Neural progenitor cell (in vitro differentiated cells): Measurements from ENCODE around the gene RPE. TPM values are rescaled to one million over a fixed set of nuclear protein-coding genes. Genes with fewer than 3 reads are reported as not detected.
A peak's percentile ranks its signal among the peaks of the same experiment; 100 is the strongest.

ENCODE experiments used
- DNase-seq: peaks from one replicate; pipeline ENCODE4 v3.0.0-alpha.2; 2016; ENCODE audit warnings: low spot score
- H2AFZ ChIP-seq: fragments of 200-600 bp; sonication (generic); replicated peaks from 2 replicates; pipeline ENCODE4 v1.6.1; 2016; ENCODE audit warnings: antibody characterized with exemption
- H3F3A ChIP-seq: fragments of 200-600 bp; sonication (generic); 2 replicates; pipeline ENCODE4 v1.6.1; 2016; ENCODE audit warnings: antibody characterized with exemption, low read depth
- H3K27ac ChIP-seq: fragments of 200-600 bp; sonication (generic); 2 replicates; pipeline ENCODE4 v1.5.1; 2016; ENCODE audit warnings: mild to moderate bottlenecking
- H3K27me3 ChIP-seq: fragments of 200-600 bp; sonication (generic); 2 replicates; pipeline ENCODE4 v1.6.1; 2016; ENCODE audit warnings: mild to moderate bottlenecking, moderate library complexity
- H3K36me3 ChIP-seq: fragments of 200-600 bp; sonication (generic); 2 replicates; pipeline ENCODE4 v1.5.1; 2016
- H3K4me1 ChIP-seq: fragments of 200-600 bp; sonication (generic); 2 replicates; pipeline ENCODE4 v1.6.1; 2016; ENCODE audit warnings: mixed run types
- H3K4me2 ChIP-seq: fragments of 200-600 bp; sonication (generic); 2 replicates; pipeline ENCODE4 v1.6.1; 2016
- H3K4me3 ChIP-seq: fragments of 200-600 bp; sonication (generic); 2 replicates; pipeline ENCODE4 v1.5.1; 2016
- H3K79me2 ChIP-seq: fragments of 200-600 bp; sonication (generic); 2 replicates; pipeline ENCODE4 v1.6.1; 2016; ENCODE audit warnings: low read depth
- H3K9ac ChIP-seq: fragments of 200-600 bp; sonication (generic); 2 replicates; pipeline ENCODE4 v1.6.1; 2016
- H3K9me3 ChIP-seq: fragments of 200-600 bp; sonication (generic); 2 replicates; pipeline ENCODE4 v1.5.1; 2016; ENCODE audit warnings: low read depth
- H4K20me1 ChIP-seq: fragments of 200-600 bp; sonication (generic); 2 replicates; pipeline ENCODE4 v1.6.1; 2016; ENCODE audit warnings: low read depth
- H3K27ac Mint-ChIP-seq: 3 replicates; pipeline ENCODE4 v1.8.0; 2021; ENCODE audit warnings: mixed read lengths
- H3K27me3 Mint-ChIP-seq: 2 replicates; pipeline ENCODE4 v1.8.0; 2022; ENCODE audit warnings: low read depth, mild to moderate bottlenecking, inconsistent platforms, moderate library complexity, mixed read lengths; ENCODE audit not compliant: insufficient read depth
- H3K36me3 Mint-ChIP-seq: 3 replicates; pipeline ENCODE4 v1.8.0; 2021; ENCODE audit warnings: mixed read lengths
- H3K4me1 Mint-ChIP-seq: 3 replicates; pipeline ENCODE4 v1.8.0; 2021; ENCODE audit warnings: mixed read lengths
- H3K4me3 Mint-ChIP-seq: 3 replicates; pipeline ENCODE4 v1.8.0; 2021; ENCODE audit warnings: mild to moderate bottlenecking, moderate library complexity, mixed read lengths
- H3K9me3 Mint-ChIP-seq: 3 replicates; pipeline ENCODE4 v1.8.0; 2020; ENCODE audit warnings: mixed read lengths
- EZH2 ChIP-seq: fragments of 200-600 bp; sonication (generic); IDR thresholded peaks from 2 replicates; pipeline ENCODE4 v1.6.1; 2017; ENCODE audit warnings: antibody characterized with exemption, mild to moderate bottlenecking, moderate library complexity
- EZH2phosphoT487 ChIP-seq: fragments of 200-600 bp; sonication (generic); IDR thresholded peaks from 2 replicates; pipeline ENCODE4 v1.6.1; 2017; ENCODE audit warnings: antibody characterized with exemption
- total RNA-seq: library from RNA; depleted of rRNA; stranded (reverse); fragments of >200 nt; gene quantifications from 2 replicates; pipeline ENCODE4 v1.2.3, GENCODE V29; 2015; ENCODE audit warnings: low replicate concordance
- TF ChIP-seq, protein P1 (sequence below): fragments of 200-600 bp; sonication (generic); IDR thresholded peaks from 2 replicates; pipeline ENCODE4 v1.5.1; 2017; ENCODE audit warnings: antibody characterized with exemption, mild to moderate bottlenecking

The RPE gene
- total RNA-seq, 1 donor from 2014 or later, result 92.3 TPM

DNA sequence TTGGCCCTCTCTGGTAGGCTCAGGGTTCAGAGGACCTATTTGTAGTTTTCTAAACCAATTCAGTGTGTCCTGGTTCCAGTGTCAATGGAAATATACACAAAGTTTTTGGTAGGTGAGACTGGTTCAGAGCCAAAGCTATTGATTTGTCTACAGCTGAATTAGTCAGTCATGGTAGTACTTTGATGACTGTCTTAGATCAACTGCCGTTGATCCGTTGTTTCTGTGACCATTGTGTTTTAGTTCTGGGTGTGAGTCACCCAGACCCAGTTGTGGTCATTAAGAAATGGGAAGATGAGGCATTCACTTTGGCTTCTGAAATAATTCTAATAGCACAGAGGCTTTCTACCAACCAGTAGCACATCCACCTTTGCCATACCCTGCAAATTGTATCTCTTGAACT, 16.0 kb upstream of the RPE start:
- no peak overlapping the region for H3K4me3 Mint-ChIP-seq
- Histone ChIP-seq H3K4me1 (peaks cover 5% of the 10 kb centered on the region), H3K79me2 (no peaks in the 10 kb centered on the region), H3K9ac (no peak overlapping the region), H3K4me2 (no peak overlapping the region), H4K20me1 (no peaks in the 10 kb centered on the region), H3K27me3 (no peaks in the 10 kb centered on the region), H3K4me3 (no peak overlapping the region), H3K36me3 (no peaks in the 10 kb centered on the region), H3K9me3 (no peaks in the 10 kb centered on the region), H2AFZ (peak overlapping the region; percentile 20), H3K27ac (no peak overlapping the region), H3F3A (no peaks in the 10 kb centered on the region)
- H3K4me1 Mint-ChIP-seq, result no peaks in the 10 kb centered on the region
- H3K27ac Mint-ChIP-seq, result no peak overlapping the region
- H3K27me3 Mint-ChIP-seq, result no peaks in the 10 kb centered on the region
- no peaks in the 10 kb centered on the region for H3K36me3 Mint-ChIP-seq
- DNase-seq, result no peak
- TF ChIP-seq EZH2phosphoT487 (no peak), EZH2 (no peak)
- TF ChIP-seq, protein P1, sequence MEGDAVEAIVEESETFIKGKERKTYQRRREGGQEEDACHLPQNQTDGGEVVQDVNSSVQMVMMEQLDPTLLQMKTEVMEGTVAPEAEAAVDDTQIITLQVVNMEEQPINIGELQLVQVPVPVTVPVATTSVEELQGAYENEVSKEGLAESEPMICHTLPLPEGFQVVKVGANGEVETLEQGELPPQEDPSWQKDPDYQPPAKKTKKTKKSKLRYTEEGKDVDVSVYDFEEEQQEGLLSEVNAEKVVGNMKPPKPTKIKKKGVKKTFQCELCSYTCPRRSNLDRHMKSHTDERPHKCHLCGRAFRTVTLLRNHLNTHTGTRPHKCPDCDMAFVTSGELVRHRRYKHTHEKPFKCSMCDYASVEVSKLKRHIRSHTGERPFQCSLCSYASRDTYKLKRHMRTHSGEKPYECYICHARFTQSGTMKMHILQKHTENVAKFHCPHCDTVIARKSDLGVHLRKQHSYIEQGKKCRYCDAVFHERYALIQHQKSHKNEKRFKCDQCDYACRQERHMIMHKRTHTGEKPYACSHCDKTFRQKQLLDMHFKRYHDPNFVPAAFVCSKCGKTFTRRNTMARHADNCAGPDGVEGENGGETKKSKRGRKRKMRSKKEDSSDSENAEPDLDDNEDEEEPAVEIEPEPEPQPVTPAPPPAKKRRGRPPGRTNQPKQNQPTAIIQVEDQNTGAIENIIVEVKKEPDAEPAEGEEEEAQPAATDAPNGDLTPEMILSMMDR, result no peak
- no peaks in the 10 kb centered on the region for H3K9me3 Mint-ChIP-seq

DNA sequence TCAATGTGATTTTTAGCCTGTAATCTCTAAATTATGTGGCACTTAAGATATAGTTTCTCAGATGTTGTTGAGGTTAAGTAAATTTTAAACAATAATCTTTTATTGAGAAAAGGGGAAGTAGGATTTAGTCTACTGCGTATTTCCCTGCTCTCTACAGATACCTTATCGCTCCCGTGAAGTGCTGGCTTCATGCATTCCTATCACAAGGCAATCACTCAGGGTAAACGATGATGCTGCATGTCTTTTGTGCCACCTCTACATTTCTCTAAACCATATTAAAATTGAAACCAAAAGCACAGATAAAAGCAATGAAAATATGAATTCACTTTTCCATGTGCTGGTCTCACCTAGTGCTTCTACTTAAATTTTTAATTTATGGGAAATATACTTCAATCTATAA, 14.4 kb upstream of the RPE start:
- no peaks in the 10 kb centered on the region for H3K36me3 Mint-ChIP-seq
- no peak overlapping the region for H3K4me3 ChIP-seq
- H4K20me1 ChIP-seq, result no peaks in the 10 kb centered on the region
- no peaks in the 10 kb centered on the region for H3K9me3 Mint-ChIP-seq
- no peaks in the 10 kb centered on the region for H3K27me3 Mint-ChIP-seq
- no peak overlapping the region for H2AFZ ChIP-seq
- H3K36me3 ChIP-seq, result no peaks in the 10 kb centered on the region
- no peak overlapping the region for H3K9ac ChIP-seq
- no peaks in the 10 kb centered on the region for H3K27me3 ChIP-seq
- no peak overlapping the region for H3K27ac Mint-ChIP-seq
- H3K4me1 ChIP-seq, result peaks cover 5% of the 10 kb centered on the region
- TF ChIP-seq, protein P1, result no peak
- TF ChIP-seq EZH2phosphoT487, result no peak
- TF ChIP-seq EZH2, result no peak
- H3K4me2 ChIP-seq, result no peak overlapping the region
- no peak overlapping the region for H3K27ac ChIP-seq
- H3K79me2 ChIP-seq, result no peaks in the 10 kb centered on the region
- no peaks in the 10 kb centered on the region for H3K9me3 ChIP-seq
- no peaks in the 10 kb centered on the region for H3K4me1 Mint-ChIP-seq
- no peak for DNase-seq
- H3F3A ChIP-seq, result no peaks in the 10 kb centered on the region
- no peak overlapping the region for H3K4me3 Mint-ChIP-seq

DNA sequence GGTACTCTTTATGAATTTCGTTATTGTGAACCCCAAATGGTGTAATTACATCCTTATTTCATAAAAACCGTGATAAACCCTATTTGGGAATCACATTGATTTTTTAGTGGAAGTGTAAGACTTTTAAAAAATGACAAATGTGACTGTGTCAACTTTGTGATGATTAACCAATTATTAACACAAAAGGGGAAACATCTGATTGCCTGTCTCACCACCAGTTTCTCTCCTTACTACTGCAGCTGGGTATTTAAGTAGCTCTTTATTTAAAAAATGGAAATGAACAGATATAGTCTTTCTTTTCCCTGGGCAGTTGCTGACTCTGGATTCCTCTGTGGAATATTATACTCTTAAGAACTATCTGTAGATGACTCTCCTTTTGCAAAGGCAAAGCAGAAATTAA, 11.6 kb upstream of the RPE start:
- Mint-ChIP-seq H3K4me1 (no peaks in the 10 kb centered on the region), H3K4me3 (no peak overlapping the region), H3K9me3 (no peaks in the 10 kb centered on the region), H3K27ac (no peak overlapping the region), H3K27me3 (no peaks in the 10 kb centered on the region), H3K36me3 (no peaks in the 10 kb centered on the region)
- Histone ChIP-seq H3K4me3 (no peak overlapping the region), H3K9me3 (no peaks in the 10 kb centered on the region), H2AFZ (no peak overlapping the region), H3F3A (no peaks in the 10 kb centered on the region), H4K20me1 (no peaks in the 10 kb centered on the region), H3K4me1 (peaks cover 4% of the 10 kb centered on the region), H3K4me2 (no peak overlapping the region), H3K79me2 (no peaks in the 10 kb centered on the region), H3K27ac (no peak overlapping the region), H3K36me3 (no peaks in the 10 kb centered on the region), H3K9ac (no peak overlapping the region), H3K27me3 (no peaks in the 10 kb centered on the region)
- TF ChIP-seq, protein P1, result no peak
- TF ChIP-seq EZH2phosphoT487 (no peak), EZH2 (no peak)
- no peak for DNase-seq
